GM21423 (cell line): ENCODE results near the gene KCNT2.
"Not testable (repeated sequence)": the region's sequence is repeated elsewhere in the genome, so short reads cannot be mapped to it uniquely, and the experiment has no call there.

Source experiments
- ATAC-seq: cut with Tn5 transposase; IDR thresholded peaks from one replicate; pipeline ENCODE4 v1.9.1; 2021; ENCODE audit warnings: mild to moderate bottlenecking, moderate library complexity; ENCODE audit not compliant: unreplicated experiment

KCNT2 gene

DNA sequence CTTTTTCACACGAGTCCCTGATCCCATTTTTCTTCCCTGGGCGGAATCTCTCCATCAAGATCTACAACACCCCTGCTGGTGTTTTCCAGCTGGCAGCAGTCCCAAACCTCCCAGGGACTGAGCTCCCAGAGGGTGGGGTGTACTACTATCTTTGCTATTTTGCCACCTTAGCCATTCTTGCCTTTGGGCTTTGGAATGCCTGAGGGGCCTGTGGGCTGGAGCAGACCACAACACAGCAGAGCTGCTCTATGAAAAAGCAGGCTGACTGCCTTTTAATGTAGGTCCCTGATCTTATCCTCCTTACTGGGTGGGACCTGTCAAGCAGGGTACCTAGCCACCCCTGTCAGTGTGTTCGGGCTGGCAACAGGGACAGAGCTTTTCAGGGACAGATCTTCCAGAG, 91.9 kb downstream of the KCNT2 start:
- ATAC-seq = no peak

DNA sequence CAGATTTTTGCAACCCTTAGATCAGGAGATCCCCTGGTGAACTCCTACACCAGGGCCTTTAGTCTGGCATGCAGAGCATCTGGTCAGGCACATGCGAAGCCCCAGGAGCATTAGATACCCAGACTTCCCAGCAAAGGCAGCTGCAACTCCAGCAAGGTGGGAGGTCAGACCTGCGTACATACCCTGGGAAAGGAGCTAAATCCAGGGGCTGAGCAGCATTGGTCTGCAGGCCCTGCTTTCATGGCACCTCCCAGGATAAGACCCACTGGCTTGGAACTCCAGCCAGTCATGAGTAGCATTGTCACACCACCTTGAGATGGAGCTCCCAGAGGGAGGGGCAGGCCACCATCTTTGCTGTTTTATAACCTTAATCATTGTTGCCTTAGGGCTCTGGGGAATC, 92.3 kb downstream of the KCNT2 start:
- ATAC-seq = no peak

DNA sequence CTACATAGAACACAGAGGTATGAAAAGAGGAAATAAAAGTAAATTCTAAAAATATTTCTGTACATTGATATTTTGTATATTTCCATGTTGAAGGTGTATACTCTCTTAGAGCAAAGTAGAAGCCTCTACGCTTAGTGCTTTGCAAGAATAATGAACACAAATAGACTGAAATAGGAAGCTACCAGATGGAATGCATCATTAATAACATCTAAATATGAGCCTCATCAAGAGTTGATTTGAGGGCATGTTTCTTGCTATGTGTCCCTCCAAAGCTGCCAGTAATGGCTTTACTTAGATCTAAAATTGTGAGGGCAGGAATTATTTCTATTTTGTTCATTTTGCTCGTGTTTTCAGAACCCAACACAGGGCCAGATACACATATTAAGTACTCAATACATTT, 94.4 kb downstream of the KCNT2 start:
- no peak for ATAC-seq

DNA sequence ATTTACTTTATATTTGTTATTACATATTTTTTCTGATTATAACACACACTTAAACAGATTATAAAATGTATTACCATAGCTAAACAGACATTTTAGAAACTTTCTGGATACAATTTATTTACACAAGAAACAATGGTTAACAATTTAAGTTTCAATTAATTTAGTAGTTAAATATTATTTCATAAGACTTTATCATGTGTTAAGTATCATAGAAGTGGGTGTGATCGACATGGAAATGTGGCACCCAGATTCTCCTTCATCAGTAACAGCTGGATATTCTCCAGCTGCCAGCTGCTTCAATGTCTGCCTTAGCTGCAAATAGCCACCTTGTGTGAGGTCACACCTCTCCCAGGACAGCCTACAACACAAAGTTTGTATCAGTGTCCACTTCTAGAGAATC, 97.8 kb downstream of the KCNT2 start:
- no peak for ATAC-seq

DNA sequence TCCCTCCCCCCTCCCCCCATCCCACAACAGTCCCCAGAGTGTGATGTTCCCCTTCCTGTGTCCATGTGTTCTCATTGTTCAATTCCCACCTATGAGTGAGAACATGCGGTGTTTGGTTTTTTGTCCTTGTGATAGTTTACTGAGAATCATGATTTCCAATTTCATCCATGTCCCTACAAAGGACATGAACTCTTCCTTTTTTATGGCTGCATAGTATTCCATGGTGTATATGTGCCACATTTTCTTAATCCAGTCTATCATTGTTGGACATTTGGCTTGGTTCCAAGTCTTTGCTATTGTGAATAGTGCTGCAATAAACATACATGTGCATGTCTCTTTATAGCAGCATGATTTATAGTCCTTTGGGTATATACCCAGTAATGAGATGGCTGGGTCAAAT, 104.0 kb downstream of the KCNT2 start:
- not testable (repeated sequence) for ATAC-seq

DNA sequence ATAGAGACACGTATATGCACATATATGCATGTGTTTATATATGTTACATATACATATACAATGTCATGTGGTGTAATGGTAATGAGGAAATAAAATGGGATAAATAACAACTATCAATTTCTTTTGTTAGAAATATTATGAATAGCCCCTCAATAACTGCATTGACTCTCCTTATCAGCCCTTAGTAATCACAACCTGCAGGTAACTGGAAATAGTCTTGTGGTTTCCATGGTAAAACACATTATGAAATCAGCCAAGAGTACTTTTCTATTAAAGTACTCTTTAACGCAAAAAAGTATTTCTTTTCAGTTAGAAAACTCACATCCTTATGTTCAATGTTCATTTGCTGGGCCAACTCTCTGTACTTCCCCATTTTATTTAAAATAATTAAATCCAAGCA, 105.8 kb downstream of the KCNT2 start:
- no peak for ATAC-seq

DNA sequence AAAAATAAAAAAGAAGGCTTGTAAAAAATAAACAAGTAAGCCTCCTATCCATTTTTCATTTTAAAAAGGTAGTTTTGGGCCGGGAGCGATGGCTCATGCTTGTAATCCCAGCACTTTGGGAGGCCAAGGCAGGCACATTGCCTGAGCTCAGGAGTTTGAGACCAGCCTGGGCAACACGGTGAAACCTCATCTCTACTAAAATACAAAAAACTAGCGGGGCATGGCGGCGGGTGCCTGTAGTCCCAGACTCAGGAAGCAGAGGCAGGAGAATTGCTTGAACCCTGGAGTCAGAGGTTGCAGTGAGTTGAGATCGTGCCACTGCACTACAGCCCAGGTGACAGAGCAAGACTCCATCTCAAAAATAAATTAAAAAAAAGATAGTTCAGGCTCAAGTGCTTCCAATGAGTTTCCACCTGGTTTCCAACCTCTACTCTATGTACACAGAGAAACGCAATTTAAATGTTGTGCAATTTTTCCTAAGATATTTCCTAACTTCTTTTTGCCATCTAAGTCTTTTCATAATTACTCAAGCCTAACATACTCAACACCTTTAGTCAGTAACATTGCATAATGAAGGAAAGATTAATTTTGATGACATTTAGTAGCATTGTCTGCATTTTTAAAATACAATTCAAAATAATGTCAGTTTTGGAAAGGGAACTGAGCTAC, 106.3 kb downstream of the KCNT2 start:
- ATAC-seq = no peak

DNA sequence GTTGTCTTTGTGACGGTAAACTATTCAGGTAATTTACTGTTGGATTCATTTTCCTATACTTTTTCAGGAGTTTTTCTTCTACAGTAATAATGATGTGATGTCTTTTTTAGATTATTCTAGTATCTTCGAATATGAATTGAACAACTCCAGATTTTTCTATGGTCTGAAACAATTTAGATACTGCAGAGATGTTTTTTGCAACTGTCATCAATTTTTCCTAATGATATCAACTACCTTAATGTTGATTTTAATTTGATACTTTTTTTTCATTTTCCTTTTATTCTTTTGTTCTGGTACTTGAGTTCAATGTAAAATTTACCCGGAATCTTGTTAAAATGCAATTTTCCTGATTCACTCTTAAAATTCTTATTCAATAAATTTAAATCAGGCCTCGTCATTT, 110.4 kb downstream of the KCNT2 start:
- ATAC-seq = no peak

DNA sequence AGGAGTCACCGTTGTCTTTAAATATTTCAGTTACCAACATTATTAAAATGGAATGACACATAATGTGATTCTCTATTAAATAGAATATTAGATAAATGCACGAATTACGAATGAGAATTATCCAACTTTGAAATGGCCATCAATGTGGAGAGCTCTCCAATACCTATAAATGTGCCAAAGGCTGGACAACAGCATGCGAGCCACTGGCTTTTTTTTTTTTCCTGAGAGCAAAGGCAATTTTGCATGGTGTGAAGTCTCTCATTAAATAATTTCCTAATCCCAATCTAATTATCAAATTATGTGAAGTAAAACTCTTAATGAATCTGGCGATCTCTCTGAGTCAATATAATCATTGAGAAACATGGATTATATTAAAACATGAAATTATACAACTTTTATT, 113.5 kb downstream of the KCNT2 start:
- ATAC-seq = no peak

DNA sequence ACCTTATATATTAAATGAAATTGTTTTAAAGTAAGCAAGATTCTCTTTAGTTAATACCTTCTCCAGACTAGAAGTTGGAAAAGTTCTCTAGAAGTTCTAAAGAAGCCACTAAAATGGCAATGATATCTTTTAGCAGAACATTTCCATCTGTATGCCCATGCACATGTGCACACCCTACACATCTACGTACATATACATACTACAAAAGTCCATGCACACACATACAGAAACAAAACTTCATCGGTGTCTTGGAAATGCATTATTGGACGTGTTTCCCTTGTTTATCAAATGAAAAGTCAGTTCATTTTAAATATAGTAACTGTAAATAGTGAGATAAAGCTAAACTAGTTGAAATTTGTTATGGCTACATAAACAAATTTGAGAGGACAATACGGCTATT, 114.4 kb downstream of the KCNT2 start:
- no peak for ATAC-seq

DNA sequence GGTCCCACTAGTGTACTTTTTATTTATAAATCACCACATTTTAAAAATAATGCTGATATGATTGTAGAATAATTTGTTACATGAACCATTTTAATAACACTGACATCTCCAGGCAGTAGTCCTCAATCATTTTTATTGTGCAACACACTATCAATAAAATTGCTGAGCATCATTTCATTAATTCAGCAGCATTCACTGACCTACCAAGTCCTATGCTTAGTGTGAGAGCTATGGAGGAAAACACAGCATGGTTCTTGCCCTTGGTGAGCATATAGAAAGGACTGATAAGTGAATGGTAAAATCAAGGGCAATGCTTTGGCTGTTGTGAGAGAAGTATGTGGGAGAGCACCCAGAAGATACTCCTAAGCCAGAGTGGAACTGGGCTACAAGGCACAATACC, 119.7 kb downstream of the KCNT2 start:
- ATAC-seq = no peak

DNA sequence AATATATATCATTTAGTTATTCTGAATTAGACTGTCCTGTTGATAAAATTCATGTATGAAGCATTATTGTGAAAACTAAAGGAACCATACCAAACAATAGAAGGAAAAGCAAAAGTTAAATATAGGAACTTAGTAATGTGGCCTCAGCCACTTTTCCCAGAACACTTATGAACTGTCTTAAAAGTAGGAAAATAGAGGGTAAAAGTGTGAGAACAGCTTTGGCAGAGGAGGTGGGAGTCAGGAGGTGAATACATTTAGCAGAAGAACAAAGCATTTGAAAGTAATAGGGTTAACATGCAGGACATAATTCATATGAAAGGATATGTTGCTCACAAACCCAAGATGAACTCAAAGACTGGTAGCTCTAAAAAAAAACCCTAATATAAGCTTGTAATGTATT, 121.9 kb downstream of the KCNT2 start:
- ATAC-seq = no peak

DNA sequence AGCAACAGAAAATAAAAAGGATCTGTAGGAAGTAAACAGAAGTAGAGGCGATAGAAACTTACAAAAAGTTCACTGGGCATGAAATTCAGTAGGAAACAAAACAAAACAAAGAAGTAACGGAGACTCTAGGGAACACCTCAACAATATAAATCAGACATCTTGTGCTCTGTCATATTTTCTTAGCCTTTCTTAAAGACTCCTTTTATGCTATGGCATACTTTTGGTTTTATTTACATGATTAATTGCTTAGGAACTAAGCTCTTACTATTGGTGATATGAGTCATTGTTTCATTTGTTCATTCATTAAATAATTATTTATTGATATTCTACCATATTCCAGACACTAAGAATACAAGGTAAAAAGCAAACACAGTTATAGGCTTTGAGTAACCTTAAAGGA, 126.6 kb downstream of the KCNT2 start:
- ATAC-seq = no peak

DNA sequence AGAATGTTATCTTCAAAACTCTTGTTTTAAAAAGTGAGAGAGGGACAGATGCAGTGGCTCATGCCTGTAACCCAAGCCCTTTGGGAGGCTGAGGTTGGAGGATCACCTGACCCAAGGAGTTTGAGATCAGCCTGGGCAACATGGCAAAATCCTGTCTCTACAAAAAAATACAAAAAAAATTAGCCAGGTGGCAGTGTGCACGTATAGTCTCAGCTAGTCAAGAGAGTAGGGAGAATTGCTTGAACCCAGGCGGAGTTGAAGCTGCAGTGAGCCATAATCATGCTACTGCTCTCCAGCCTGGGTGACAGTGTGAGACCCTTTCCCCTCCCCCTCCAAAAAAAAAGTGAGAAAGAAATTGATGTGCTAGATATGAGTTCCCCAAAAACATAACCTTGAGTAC, 131.0 kb downstream of the KCNT2 start:
- ATAC-seq = no peak

DNA sequence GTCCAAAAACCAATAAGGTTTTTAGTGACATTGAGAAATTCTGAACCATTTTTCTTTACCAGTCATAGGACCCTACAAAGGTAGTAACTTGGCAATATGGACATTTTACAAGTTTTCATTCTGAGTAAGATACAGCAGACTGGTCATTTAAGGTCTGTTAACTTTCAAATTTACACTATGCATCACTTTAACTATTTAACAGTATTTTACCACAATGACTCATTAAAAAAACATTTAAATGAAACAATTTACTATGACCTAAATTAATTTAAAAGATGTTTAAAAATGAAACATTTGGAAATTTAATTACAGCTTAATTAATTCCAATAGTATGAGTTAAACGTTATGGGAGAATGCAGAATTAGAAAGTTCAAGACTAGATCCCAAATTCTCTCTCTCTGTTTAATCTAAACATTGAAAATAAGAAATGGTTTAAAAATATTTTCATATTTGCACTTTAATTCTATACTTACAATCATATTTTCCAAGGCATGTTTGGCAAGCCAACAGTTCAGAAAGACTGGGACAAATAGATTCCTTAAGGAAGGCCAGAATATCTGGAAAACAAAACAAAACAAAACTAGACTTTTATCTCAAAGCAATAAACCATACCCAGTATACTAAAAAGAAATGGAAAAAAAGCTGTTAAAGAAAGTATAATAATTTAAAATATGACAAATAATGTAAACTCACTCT, 140.9 kb downstream of the KCNT2 start:
- ATAC-seq = no peak

DNA sequence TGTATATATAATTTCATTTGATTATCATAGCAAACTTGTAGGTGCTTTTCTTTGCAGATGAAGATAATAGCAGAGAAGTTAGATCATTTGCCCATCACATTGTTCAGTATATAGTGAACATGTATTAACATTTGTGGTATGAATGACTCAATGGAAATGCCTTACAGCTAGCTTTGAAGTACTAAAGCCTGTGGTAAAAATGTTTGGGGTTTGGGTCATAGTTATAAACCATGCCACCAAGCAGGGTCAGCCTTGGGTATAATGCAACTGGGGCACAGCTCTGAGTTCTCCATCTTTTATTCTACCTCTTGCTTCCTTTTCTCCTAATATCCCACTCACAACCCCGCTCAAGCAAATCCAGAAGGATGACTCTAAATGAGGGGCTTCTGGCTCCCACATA, 141.6 kb downstream of the KCNT2 start:
- no peak for ATAC-seq

DNA sequence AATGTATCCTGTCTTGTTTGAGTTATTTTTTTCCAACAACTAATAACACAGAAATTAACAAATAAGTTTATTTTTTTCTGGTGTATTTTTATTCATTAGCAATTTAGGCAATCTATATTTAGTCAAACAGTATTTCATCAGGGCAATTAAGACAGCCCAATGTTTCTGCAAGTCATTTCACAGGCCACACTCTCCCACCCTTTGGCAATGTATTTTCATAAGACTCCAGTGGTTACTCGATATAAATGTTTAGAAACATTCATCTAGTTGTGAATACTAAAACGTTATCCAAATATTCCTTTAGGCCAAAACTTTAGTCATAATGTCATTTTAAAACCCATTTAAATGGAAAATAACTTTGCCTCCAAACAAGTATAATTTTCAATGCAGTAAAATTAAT, 142.1 kb downstream of the KCNT2 start:
- no peak for ATAC-seq

DNA sequence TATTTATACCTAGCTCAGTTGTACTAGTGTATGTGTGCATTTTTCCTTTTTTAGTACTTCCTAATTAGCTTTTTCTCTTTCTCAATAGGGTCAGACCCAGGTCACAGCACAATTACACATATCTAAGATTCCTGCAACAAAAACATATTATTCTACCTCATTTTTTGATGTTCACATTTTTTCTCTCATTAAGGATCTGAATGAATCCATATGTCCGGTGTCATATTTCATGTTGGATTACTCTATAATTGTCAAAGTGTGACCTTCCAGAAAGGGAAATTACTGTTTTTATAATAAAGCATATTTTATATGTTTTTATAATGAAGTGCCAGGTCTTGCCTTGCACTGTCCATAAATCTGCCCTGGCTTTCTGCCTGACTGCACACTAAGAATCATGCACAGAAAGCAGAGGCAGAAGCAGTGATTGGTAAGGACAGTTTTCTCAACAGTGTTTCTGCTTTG, 143.7 kb downstream of the KCNT2 start:
- no peak for ATAC-seq

DNA sequence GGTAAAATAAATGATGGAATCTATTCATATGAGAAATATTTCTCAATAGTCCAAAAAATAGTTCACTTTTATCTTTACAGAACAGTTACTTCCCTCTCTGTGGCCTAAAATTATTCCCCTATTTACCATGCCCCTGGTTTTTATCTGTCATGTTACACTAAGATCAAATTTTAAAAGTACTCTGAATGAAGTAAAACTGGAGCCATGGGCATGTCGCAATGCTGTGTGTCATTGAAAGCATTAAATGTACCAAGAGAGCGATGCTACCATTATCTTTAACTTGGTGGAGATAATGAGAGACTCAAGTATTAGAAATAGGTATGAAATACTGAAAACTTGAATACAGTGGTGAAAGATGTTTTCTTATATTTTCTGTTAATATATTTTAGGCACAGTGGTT, 146.2 kb downstream of the KCNT2 start:
- no peak for ATAC-seq

DNA sequence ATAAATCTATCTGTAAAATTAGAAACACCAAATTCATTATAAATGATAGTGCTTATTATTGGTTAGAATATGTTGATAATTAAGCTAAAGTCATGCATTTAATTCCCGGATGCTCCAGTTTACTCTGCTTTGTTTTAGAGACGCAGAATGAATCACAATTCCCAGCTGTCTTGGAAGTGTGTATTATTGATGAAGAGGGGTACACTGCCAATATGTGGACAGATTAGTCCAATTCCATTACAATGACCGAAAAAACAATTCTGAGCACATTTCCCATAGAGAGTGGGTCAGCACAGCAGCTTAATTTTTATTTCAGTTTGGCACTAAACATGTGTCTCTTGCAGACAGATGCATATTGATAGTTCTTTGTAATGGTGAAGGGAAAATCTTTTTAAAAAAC, 146.7 kb downstream of the KCNT2 start:
- no peak for ATAC-seq

DNA sequence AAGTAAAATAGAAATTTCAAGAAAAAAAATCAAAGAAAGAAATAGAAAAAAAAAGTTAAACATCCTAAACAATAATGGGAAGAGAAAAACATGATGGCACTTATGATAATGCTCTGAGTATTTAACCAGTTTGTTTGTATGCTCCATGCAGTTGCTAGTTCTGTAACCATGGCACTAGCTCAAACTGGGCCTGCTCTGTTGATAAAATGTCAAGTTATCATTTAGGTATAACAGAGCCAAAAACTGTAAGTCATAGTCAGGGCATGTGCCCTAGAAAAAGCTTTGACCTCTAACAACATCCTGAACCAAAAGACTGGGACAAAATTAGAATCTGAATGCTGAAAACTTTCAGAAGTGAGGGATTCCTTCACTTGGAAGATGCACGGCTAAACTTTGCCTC, 148.9 kb downstream of the KCNT2 start:
- no peak for ATAC-seq

DNA sequence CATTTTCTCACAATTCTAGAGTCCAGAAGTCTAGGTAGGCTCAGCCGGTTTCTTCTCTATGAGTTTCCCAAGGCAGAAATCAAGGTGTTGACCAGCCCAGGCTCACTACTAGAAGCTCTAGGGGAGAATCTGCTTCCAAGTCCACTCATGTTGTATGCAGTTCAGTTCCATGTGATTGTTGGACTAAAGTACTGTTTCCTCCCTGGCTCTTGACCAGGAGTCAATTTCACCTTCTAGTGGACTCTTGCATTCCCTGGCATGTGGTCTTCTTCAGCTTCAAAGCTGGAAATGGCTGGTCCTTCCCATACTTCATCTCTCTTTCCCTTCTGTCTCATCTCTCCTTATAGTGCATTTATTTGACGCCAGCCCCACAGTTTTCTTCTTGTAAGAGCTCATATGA, 153.4 kb downstream of the KCNT2 start:
- ATAC-seq = no peak

DNA sequence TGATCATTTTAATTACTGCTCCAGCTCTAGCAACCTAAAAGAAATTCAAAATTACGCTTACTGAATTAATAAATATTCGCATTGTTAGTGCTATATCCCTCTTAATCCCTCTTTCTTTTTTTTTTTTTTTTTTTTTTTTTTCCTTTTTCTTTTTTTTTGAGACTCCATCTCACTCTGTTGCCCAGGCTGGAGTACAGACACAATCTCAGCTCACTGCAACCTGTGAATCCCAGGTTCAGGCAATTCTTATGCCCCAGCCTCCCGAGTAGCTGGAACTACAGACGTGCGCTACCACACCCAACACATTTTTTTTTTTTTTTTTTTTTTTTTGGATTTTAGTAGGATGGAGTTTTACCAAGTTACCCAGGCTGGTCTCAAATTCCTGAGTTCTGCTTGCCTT, 157.1 kb downstream of the KCNT2 start:
- ATAC-seq = no peak
